ENCODE data around the gene POU6F2. TPM values are rescaled to one million over a fixed set of nuclear protein-coding genes. Genes with fewer than 3 reads are reported as not detected.
"Not testable (repeated sequence)": the region's sequence is repeated elsewhere in the genome, so short reads cannot be mapped to it uniquely, and the experiment has no call there.

Gene POU6F2
- total RNA-seq, 1 donor from 2014 or later: 0.44 TPM

GRCh38 chr7:39184391-39184790 is 206.7 kb downstream of the POU6F2 start:
- H3K27ac ChIP-seq (replicated peaks): no peak overlapping the region
- H3K4me1 ChIP-seq: no peaks in the 10 kb centered on the region
- no peak for DNase-seq
- no peaks in the 10 kb centered on the region for H3K36me3 ChIP-seq
- TF ChIP-seq CTCF (IDR thresholded peaks at IDR 0.05; ENCODE audit: borderline replicate concordance): no peak
- no peaks in the 10 kb centered on the region for H3K9me3 ChIP-seq (replicated peaks)
- H3K4me3 ChIP-seq: no peak overlapping the region
- no peaks in the 10 kb centered on the region for H3K27me3 ChIP-seq (ENCODE audit: low read depth)
- intact Hi-C loops (cut with micrococcal nuclease): no loop called here

- Histone ChIP-seq H3K27me3 (ENCODE audit: low read depth) (no peaks in the 10 kb centered on the region), H3K4me3 (no peak overlapping the region), H3K27ac (replicated peaks) (no peak overlapping the region), H3K36me3 (no peaks in the 10 kb centered on the region), H3K4me1 (no peaks in the 10 kb centered on the region), H3K9me3 (replicated peaks) (no peaks in the 10 kb centered on the region)
- intact Hi-C loops (cut with micrococcal nuclease): no loop called here
- no peak for TF ChIP-seq CTCF (IDR thresholded peaks at IDR 0.05; ENCODE audit: borderline replicate concordance)
- DNase-seq: no peak
Measured at GRCh38 chr7:39186131-39186530, 208.4 kb downstream of the POU6F2 start.

GRCh38 chr7:39186671-39187070 is 209.0 kb downstream of the POU6F2 start:
- no peak for TF ChIP-seq CTCF (IDR thresholded peaks at IDR 0.05; ENCODE audit: borderline replicate concordance)
- no peaks in the 10 kb centered on the region for H3K9me3 ChIP-seq (replicated peaks)
- no peak overlapping the region for H3K4me3 ChIP-seq
- DNase-seq: no peak
- intact Hi-C loops (cut with micrococcal nuclease): no loop called here
- no peak overlapping the region for H3K27ac ChIP-seq (replicated peaks)
- no peaks in the 10 kb centered on the region for H3K27me3 ChIP-seq (ENCODE audit: low read depth)
- no peaks in the 10 kb centered on the region for H3K36me3 ChIP-seq
- H3K4me1 ChIP-seq: no peaks in the 10 kb centered on the region

GRCh38 chr7:39187130-39187529 is 209.4 kb downstream of the POU6F2 start:
- no peak for DNase-seq
- no peaks in the 10 kb centered on the region for H3K4me1 ChIP-seq
- H3K9me3 ChIP-seq (replicated peaks): no peaks in the 10 kb centered on the region
- intact Hi-C loops (cut with micrococcal nuclease): no loop called here
- H3K27me3 ChIP-seq (ENCODE audit: low read depth): no peaks in the 10 kb centered on the region
- H3K4me3 ChIP-seq: no peak overlapping the region
- no peak overlapping the region for H3K27ac ChIP-seq (replicated peaks)
- no peaks in the 10 kb centered on the region for H3K36me3 ChIP-seq
- TF ChIP-seq CTCF (IDR thresholded peaks at IDR 0.05; ENCODE audit: borderline replicate concordance): no peak

GRCh38 chr7:39192476-39192875 is 214.8 kb downstream of the POU6F2 start:
- intact Hi-C loops (cut with micrococcal nuclease): no loop called here
- H3K9me3 ChIP-seq (replicated peaks): no peaks in the 10 kb centered on the region
- TF ChIP-seq CTCF (IDR thresholded peaks at IDR 0.05; ENCODE audit: borderline replicate concordance): no peak
- DNase-seq: no peak
- H3K36me3 ChIP-seq: no peaks in the 10 kb centered on the region
- H3K27me3 ChIP-seq (ENCODE audit: low read depth): no peaks in the 10 kb centered on the region
- no peak overlapping the region for H3K27ac ChIP-seq (replicated peaks)
- H3K4me1 ChIP-seq: no peaks in the 10 kb centered on the region
- H3K4me3 ChIP-seq: no peak overlapping the region

GRCh38 chr7:39194388-39194787 is 216.7 kb downstream of the POU6F2 start:
- H3K36me3 ChIP-seq; intact Hi-C loops (cut with micrococcal nuclease); H3K27me3 ChIP-seq (ENCODE audit: low read depth); H3K9me3 ChIP-seq (replicated peaks); H3K27ac ChIP-seq (replicated peaks); DNase-seq; H3K4me3 ChIP-seq; H3K4me1 ChIP-seq: not testable (repeated sequence)
